WI38 (cell line): ENCODE data around the gene ZNF438.
"Not testable (repeated sequence)": the region's sequence is repeated elsewhere in the genome, so short reads cannot be mapped to it uniquely, and the experiment has no call there.

ENCODE experiments used
- H3K4me3 ChIP-seq: 2 replicates; pipeline ENCODE4 v1.5.1; 2011; ENCODE audit warnings: low read depth, mild to moderate bottlenecking, control low read depth, low read length
- TF ChIP-seq, protein P1 (sequence below): IDR thresholded peaks from 2 replicates; pipeline ENCODE4 v1.5.1; 2012; ENCODE audit warnings: low read depth, mild to moderate bottlenecking, control low read depth, low read length

Gene ZNF438

DNA sequence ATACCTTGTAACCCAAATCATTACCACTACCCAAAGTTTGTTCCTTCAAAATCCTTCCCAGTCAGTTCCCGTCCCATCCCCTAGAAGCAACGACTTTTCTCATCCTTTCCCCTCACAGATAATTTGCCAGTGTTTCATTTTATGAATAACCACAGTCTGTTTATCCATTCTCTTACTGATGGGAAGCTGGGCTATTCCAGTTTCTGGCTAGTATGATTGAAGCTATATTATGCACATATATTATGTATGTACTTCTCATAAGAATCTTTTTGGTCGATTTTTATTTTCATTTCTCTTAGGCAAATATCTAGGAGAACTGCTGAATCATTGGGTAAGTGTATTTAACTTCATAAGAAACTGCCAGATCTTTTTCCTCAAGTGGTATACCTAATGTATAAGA is 114.6 kb downstream of the ZNF438 start:
- TF ChIP-seq, protein P1, sequence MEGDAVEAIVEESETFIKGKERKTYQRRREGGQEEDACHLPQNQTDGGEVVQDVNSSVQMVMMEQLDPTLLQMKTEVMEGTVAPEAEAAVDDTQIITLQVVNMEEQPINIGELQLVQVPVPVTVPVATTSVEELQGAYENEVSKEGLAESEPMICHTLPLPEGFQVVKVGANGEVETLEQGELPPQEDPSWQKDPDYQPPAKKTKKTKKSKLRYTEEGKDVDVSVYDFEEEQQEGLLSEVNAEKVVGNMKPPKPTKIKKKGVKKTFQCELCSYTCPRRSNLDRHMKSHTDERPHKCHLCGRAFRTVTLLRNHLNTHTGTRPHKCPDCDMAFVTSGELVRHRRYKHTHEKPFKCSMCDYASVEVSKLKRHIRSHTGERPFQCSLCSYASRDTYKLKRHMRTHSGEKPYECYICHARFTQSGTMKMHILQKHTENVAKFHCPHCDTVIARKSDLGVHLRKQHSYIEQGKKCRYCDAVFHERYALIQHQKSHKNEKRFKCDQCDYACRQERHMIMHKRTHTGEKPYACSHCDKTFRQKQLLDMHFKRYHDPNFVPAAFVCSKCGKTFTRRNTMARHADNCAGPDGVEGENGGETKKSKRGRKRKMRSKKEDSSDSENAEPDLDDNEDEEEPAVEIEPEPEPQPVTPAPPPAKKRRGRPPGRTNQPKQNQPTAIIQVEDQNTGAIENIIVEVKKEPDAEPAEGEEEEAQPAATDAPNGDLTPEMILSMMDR, result no peak
- no peak overlapping the region for H3K4me3 ChIP-seq

DNA sequence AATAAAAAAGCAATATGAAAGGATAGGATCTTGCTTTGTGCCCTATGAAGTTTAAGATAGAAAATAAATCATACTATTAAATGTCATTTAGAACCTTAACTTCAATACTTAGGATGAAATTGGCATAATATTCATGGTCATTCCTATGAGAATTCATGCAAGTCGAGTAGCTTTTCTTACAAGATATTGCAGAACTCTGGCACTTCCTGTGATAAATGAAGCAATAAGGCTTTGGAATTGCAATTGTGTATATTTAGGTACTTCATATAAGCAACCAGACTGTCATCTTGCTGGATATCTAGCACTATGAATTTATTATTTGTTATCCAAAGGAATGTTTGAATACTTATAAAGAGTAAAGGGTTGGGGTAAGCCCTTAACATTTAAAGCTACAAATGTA is 116.5 kb downstream of the ZNF438 start:
- H3K4me3 ChIP-seq, result no peak overlapping the region
- TF ChIP-seq, protein P1, result no peak

DNA sequence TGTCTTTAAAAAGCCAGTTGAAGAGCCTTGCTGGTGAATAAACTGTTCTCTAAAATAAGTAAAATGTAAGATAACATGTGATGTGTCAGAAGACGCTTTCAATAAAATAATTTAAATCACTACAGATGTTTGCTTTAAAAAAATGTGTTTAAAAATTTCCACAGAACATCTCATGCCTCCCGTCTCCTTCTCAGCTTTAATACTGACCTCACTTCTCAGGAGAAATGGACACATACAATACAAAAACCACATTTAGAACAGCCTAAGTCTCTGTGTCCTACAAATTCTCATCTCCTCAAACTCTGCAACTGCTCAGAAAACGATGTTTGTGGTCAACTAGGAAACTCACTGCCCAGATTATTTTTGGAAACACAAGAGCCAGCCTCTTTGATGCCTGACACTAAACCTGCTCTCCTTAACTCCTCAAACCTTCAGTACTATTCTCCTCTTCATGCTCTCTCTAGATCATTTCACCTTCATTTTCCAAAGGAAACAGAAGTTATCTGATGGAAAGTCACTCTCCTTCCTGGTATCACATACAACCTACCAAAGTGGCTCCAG is 120.3 kb downstream of the ZNF438 start:
- TF ChIP-seq, protein P1, result no peak
- H3K4me3 ChIP-seq, result no peak overlapping the region

DNA sequence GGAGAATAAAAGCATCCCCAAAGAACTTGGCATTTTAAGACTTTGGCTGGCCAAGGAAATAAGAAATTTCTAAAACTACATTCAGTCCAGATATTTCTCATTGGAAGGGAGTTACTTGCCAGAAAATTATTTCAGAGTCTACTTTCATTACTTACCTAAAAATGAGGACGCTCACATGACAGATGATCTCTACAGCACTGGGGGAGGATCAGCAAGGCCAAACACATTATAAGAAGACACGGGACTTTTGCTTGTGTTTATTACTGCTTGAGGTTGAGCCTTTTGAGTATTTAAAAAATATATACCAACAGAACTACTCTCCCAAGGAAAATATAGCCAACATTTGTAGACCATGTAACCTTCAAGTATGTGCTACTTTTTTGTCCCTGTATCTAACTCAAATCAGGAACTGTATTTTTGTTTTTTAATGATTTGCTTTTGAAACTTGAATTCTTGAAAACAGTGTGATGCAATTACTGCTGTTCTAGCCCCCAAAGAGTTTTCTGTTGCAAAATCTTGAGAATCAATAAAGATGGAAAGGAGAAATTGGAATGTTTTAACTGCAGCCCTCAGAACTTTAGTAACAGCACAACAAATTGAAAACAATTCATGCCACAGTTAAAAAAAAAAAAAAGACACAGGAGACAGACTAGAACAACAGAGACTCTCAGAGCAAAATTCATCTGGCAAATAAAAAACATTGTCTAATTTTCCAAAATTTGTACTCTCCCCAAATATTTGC is 128.1 kb downstream of the ZNF438 start:
- TF ChIP-seq, protein P1, result no peak
- H3K4me3 ChIP-seq, result no peak overlapping the region

DNA sequence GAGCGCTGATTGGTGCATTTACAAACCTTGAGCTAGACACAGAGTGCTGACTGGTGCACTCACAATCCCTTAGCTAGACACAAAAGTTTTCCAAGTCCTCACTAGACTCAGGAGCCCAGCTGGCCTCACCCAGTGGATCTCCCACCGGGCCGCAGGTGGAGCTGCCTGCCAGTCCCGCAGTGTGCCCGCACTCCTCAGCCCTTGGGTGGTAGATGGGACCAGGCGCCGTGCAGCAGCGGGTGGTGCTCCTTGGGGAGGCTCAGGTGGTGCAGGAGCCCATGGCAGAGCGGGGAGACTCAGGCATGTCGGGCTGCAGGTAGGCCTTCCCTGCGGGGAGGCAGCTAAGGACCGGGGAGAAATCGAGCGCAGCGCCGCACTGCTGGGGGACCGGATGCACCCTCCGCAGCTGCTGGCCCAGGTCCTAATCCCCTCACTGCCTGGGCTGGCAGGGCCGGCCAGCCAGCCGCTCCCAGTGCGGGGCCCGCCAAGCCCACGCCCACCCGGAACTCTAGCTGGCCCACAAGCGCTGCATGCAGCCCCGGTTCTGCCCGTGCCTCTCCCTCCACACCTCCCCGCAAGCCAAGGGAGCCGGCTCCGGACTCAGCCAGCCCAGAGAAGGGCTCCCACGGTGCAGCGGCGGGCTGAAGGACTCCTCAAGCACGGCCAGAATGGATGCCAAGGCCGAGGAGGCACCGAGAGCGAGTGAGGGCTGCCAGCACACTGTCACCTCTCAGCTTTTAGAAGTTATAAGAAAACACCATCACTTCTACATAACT is 128.9 kb downstream of the ZNF438 start:
- H3K4me3 ChIP-seq, result no peak overlapping the region
- TF ChIP-seq, protein P1, result no peak

DNA sequence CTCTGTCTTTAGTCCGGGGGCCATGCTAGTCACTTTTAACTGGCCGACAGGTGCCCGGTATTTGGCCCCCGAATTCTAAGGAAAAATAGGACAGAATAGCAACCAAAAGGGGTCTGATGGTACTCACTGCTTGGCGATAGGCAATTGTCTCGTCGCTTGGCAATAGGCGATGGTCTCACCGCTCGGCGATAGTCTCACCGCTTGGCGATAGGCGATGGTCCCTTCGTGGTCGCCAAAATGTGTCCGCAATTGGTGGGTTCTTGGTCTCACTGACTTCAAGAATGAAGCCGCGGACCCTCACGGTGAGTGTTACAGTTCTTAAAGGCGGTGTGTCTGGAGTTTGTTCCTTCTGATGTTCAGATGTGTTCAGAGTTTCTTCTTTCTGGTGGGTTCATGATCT is 130.2 kb downstream of the ZNF438 start:
- H3K4me3 ChIP-seq, result not testable (repeated sequence)

DNA sequence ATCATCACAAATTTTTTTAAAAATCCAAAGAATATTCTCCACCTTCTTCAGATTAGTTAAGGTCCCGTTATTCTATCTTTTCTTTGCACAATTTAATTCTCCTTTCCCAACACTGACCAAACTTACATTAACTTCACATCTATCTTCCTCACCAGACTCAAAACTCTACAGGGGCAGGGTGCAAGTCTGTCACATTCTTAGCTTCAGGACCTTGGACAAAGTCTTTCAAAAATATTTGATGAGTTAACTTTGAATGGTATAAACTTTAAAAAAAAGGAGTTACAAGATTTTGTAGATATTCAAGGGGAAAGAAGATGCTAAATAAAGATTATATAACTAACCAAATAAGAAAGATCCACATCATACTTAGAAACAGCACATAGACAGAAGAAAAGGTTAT is 132.7 kb downstream of the ZNF438 start:
- TF ChIP-seq, protein P1, result no peak
- H3K4me3 ChIP-seq, result no peak overlapping the region
